ENCODE results near the gene DNAH2.

DNAH2 gene

GRCh38 chr17:7702776-7703175 lies 14.8 kb upstream of the DNAH2 start:
- DNase-seq = no peak

- no peak for DNase-seq
These were observed 13.7 kb upstream of the DNAH2 start for GRCh38 chr17:7703584-7704479.

GRCh38 chr17:7704601-7705268 lies 12.8 kb upstream of the DNAH2 start, which contains the start of gene EFNB3:
TSS of gene EFNB3 (plus strand) at chr17:7705202. CDS start at chr17:7705599, 397 bp downstream.
- no peak for DNase-seq

GRCh38 chr17:7705269-7706255 lies 12.0 kb upstream of the DNAH2 start:
- no peak for DNase-seq

GRCh38 chr17:7706631-7707354 lies 10.8 kb upstream of the DNAH2 start:
- no peak for DNase-seq

GRCh38 chr17:7707446-7707845 lies 10.1 kb upstream of the DNAH2 start:
- DNase-seq = no peak

GRCh38 chr17:7707858-7708750 lies 9.4 kb upstream of the DNAH2 start:
- DNase-seq = no peak

- DNase-seq = no peak
These were observed 8.5 kb upstream of the DNAH2 start for GRCh38 chr17:7709031-7709430.

- DNase-seq = no peak
These were observed 7.2 kb upstream of the DNAH2 start for GRCh38 chr17:7710301-7710700.

GRCh38 chr17:7711051-7711755 lies 6.3 kb upstream of the DNAH2 start:
- DNase-seq = no peak

GRCh38 chr17:7712111-7712771 lies 5.3 kb upstream of the DNAH2 start:
- DNase-seq = no peak

- DNase-seq = no peak
These were observed 3.8 kb upstream of the DNAH2 start for GRCh38 chr17:7713782-7714181.

- no peak for DNase-seq
These were observed 2.6 kb upstream of the DNAH2 start for GRCh38 chr17:7714721-7715594.

GRCh38 chr17:7715936-7716886 lies 1.3 kb upstream of the DNAH2 start:
- DNase-seq = no peak

- no peak for DNase-seq
These were observed 309 bp downstream of the DNAH2 start for GRCh38 chr17:7717756-7718350.

GRCh38 chr17:7719661-7720060 lies 2.1 kb downstream of the DNAH2 start:
- DNase-seq = no peak

- no peak for DNase-seq
These were observed 2.6 kb downstream of the DNAH2 start for GRCh38 chr17:7720125-7720524.
